ENCODE results near the gene ITM2C.

GRCh38 chr2:230824406-230824978, 40.2 kb upstream of the ITM2C start:
- TF ChIP-seq CTCF (IDR thresholded peaks at IDR 0.05 in 2 of 3, conservative IDR thresholded peaks at IDR 0.05 in 1 of 3; ENCODE audit: insufficient read depth in 2 of 3, low read depth in 1 of 3, low read length in 3 of 3) (peak; percentile 65 to 71 (median 65)), DPF2 (IDR thresholded peaks at IDR 0.05) (no peak), POLR2A (conservative IDR thresholded peaks at IDR 0.05) (no peak), POLR2AphosphoS5 (IDR thresholded peaks at IDR 0.05; ENCODE audit: control insufficient read depth, insufficient read depth, low read depth, low read length) (no peak), SIRT6 (IDR thresholded peaks at IDR 0.05; ENCODE audit: low read depth, low read length) (no peak), ZFP36 (IDR thresholded peaks at IDR 0.05; ENCODE audit: low read depth, low read length, partially characterized antibody) (no peak), ETV6 (IDR thresholded peaks at IDR 0.05; ENCODE audit: borderline replicate concordance in 1 of 2, low read depth in 2 of 2, low read length in 1 of 2) (no peak), ETV6 (CRISPR knock-in tag; IDR thresholded peaks at IDR 0.05; ENCODE audit: borderline replicate concordance) (no peak), HIVEP1 (CRISPR knock-in tag; IDR thresholded peaks at IDR 0.05) (no peak), PHF21A (IDR thresholded peaks at IDR 0.05; ENCODE audit: borderline replicate concordance, low read depth) (no peak), NELFE (IDR thresholded peaks at IDR 0.05; ENCODE audit: insufficient read depth, insufficient read length) (no peak), NFIX (CRISPR knock-in tag; IDR thresholded peaks at IDR 0.05; ENCODE audit: low read depth) (no peak)
